Spleen (tissue), 11 donors: ENCODE data around the gene HLA-B. TPM values are rescaled to one million over a fixed set of nuclear protein-coding genes. Genes with fewer than 3 reads are reported as not detected.

Experiments used
- DNase-seq: peaks from one replicate; pipeline ENCODE4 v3.0.0-alpha.2; 2020
- H3K27ac ChIP-seq, 8 donors: fragments of 200-600 bp; sonication (generic) in 7 of 8; 1 replicate in 4 of 8; 2 replicates in 4 of 8; pipeline versions ENCODE4 v1.5.0 to v1.8.0; 2016 to 2021; ENCODE audit warnings: inconsistent platforms in 4 of 8, mild to moderate bottlenecking in 4 of 8, moderate library complexity in 1 of 8
- H3K27me3 ChIP-seq, 7 donors: fragments of 200-600 bp; sonication (generic) in 6 of 7; replicated peaks in 1 of 7; 1 replicate in 4 of 7; 2 replicates in 3 of 7; pipeline versions ENCODE4 v1.5.0 to v1.8.0; 2016 to 2021; ENCODE audit warnings: inconsistent platforms in 3 of 7, mild to moderate bottlenecking in 1 of 7
- H3K36me3 ChIP-seq, 6 donors: fragments of 200-600 bp; sonication (generic) in 5 of 6; 1 replicate in 4 of 6; 2 replicates in 2 of 6; pipeline versions ENCODE4 v1.5.0 to v1.8.0; 2016 to 2021; ENCODE audit warnings: inconsistent platforms in 2 of 6
- H3K4me1 ChIP-seq, 6 donors: fragments of 200-600 bp; sonication (generic) in 5 of 6; 1 replicate in 3 of 6; 2 replicates in 3 of 6; pipeline versions ENCODE4 v1.5.0 to v1.8.0; 2016 to 2021; ENCODE audit warnings: inconsistent platforms in 3 of 6
- H3K4me3 ChIP-seq, 8 donors: fragments of 200-600 bp; sonication (generic) in 7 of 8; 1 replicate in 4 of 8; 2 replicates in 4 of 8; pipeline versions ENCODE4 v1.5.0 to v1.8.0; 2016 to 2021; ENCODE audit warnings: inconsistent platforms in 4 of 8, mild to moderate bottlenecking in 4 of 8, moderate library complexity in 2 of 8
- H3K9me3 ChIP-seq, 8 donors: fragments of 200-600 bp; sonication (generic) in 7 of 8; 1 replicate in 4 of 8; 2 replicates in 4 of 8; pipeline versions ENCODE4 v1.5.0 to v1.8.0; 2016 to 2021; ENCODE audit warnings: inconsistent platforms in 4 of 8
- POLR2A ChIP-seq, 3 donors: fragments of 450-650 bp; IDR thresholded peaks; one replicate each; pipeline ENCODE4 v1.5.1; 2017; ENCODE audit warnings: antibody characterized with exemption in 3 of 3, mild to moderate bottlenecking in 1 of 3
- POLR2AphosphoS5 ChIP-seq, 3 donors: sonication (generic); formaldehyde crosslinking; IDR thresholded peaks; one replicate each; pipeline ENCODE4 v1.5.1; 2017; ENCODE audit warnings: antibody characterized with exemption in 3 of 3
- WGBS, 5 donors: extraction: QIAGEN DNeasy Blood & Tissue Kit in 3 of 5; methylation state at CpG; one replicate each; pipeline versions ENCODE4 v1.1.5 to v1.1.7; 2013 to 2018; 5-methylcytosine and 5-hydroxymethylcytosine counted together
- intact Hi-C: fragments of 100-400 bp; cut with DNase I; formaldehyde crosslinking; loops from one replicate; pipeline ENCODE4 v1.15.0; 2023; ENCODE audit warnings: low total_unique reads
- polyA plus RNA-seq, 3 donors: library from polyadenylated mRNA; stranded (reverse); fragments of 200-250 nt; gene quantifications; one replicate each; pipeline ENCODE4 v1.2.1, GENCODE V29; 2013
- total RNA-seq, 7 donors: library from RNA; depleted of rRNA in 3 of 7; stranded (reverse); fragments of >200 nt in 3 of 7; fragmentation: NEBNext Ultra II Directional in 4 of 7; extraction: Animal tissue kit (Norgen Biotek cat#: 25700) in 4 of 7; gene quantifications; one replicate each; pipeline versions ENCODE4 v1.1.0 to v1.2.1, GENCODE V29; 2016 to 2021
- TF ChIP-seq, protein P1 (sequence below), 11 experiments: fragments of 200-600 bp in 7 of 11; fragments of 450-650 bp in 4 of 11; sonication (generic) in 4 of 11; IDR thresholded peaks in 8 of 11; conservative IDR thresholded peaks in 3 of 11; 1 replicate in 7 of 11; 2 replicates in 4 of 11; pipeline versions ENCODE4 v1.4.0 to v1.8.0; 2016 to 2021; ENCODE audit warnings: antibody characterized with exemption in 11 of 11, inconsistent platforms in 4 of 11, mild to moderate bottlenecking in 1 of 11
- donor health status: healthy with polysubstance abuse.
- donor health status: DM: no; HTN: no; CAD: no; lungs with moderate emphysema.
- donor health status: DM: no; HTN: no; CAD: no.
- donor health status: Bipolar disorder and iron deficiency.
- donor health status: healthy.
- donor health status: DM: no; HTN: no; CAD: no.
- donor health status: DM: yes; HTN: yes; CAD: no.

Gene HLA-B
- total and polyA plus RNA-seq, 10 donors: 2,503 to 5,675 (median 4,667) TPM

GRCh38 chr6:31402324-31403282, 45.6 kb upstream of the HLA-B start:
- peak overlapping the region; percentile 6 to 99 (median 98) for H3K27ac ChIP-seq
- no peaks in the 10 kb centered on the region for H3K36me3 ChIP-seq
- H3K9me3 ChIP-seq: no peaks in the 10 kb centered on the region
- H3K4me3 ChIP-seq: peak overlapping the region; percentile 63 to 89 (median 67)
- no peak for DNase-seq
- TF ChIP-seq POLR2A (IDR thresholded peaks at IDR 0.05): no peak
- TF ChIP-seq POLR2AphosphoS5 (IDR thresholded peaks at IDR 0.05): no peak
- 4 to 7% (median 4%) methylated on average over 27 of the region's 27 CpGs for WGBS, 5 donors
- no peaks in the 10 kb centered on the region for H3K27me3 ChIP-seq
- intact Hi-C loops: loop anchor here (10.0 kb wide), 1 partner anchor 92 kb away; the partner anchor contains the start of gene MICB
- H3K4me1 ChIP-seq: peaks cover 23 to 85% (median 68%) of the 10 kb centered on the region in 6 donors

DNA sequence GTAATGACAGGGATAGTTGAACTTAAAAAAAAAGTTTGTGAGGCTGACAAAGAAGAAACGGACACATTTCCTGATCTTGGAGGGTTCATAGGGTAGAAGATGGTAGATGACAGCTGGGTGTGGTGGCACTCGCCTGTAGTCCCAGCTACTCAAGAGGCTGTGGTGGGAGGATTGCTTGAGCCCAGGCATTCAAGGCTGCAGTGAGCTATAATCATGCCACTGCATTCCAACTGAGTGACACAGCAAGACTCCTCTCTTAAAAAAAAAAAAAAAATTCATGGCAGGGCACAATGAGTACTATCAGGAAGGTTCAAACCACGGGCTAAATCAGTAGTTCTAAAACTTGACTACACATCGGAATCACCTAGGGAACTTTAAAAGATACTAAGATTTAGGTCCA, 44.4 kb upstream of the HLA-B start:
- Histone ChIP-seq H3K9me3 (no peaks in the 10 kb centered on the region), H3K4me1 (peaks cover 23 to 85% (median 68%) of the 10 kb centered on the region in 6 donors), H3K4me3 (peak overlapping the region; percentile 63 to 89 (median 68)), H3K36me3 (no peaks in the 10 kb centered on the region), H3K27me3 (no peaks in the 10 kb centered on the region), H3K27ac (peak overlapping the region; percentile 94 to 99 (median 98))
- WGBS, 5 donors: 33 to 40% (median 35%) methylated on average over 4 of the region's 4 CpGs
- intact Hi-C loops: loop anchor here (10.0 kb wide), 1 partner anchor 93 kb away; the partner anchor contains the start of gene MICB
- no peak for DNase-seq
- TF ChIP-seq, protein P1, sequence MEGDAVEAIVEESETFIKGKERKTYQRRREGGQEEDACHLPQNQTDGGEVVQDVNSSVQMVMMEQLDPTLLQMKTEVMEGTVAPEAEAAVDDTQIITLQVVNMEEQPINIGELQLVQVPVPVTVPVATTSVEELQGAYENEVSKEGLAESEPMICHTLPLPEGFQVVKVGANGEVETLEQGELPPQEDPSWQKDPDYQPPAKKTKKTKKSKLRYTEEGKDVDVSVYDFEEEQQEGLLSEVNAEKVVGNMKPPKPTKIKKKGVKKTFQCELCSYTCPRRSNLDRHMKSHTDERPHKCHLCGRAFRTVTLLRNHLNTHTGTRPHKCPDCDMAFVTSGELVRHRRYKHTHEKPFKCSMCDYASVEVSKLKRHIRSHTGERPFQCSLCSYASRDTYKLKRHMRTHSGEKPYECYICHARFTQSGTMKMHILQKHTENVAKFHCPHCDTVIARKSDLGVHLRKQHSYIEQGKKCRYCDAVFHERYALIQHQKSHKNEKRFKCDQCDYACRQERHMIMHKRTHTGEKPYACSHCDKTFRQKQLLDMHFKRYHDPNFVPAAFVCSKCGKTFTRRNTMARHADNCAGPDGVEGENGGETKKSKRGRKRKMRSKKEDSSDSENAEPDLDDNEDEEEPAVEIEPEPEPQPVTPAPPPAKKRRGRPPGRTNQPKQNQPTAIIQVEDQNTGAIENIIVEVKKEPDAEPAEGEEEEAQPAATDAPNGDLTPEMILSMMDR (IDR thresholded peaks at IDR 0.05 in 8 of 11, conservative IDR thresholded peaks at IDR 0.05 in 3 of 11): no peak
- peak in 2 of 3 donors; percentile 41 to 49 for TF ChIP-seq POLR2AphosphoS5 (IDR thresholded peaks at IDR 0.05)
- TF ChIP-seq POLR2A (IDR thresholded peaks at IDR 0.05): no peak

GRCh38 chr6:31400467-31401289, 43.7 kb upstream of the HLA-B start:
- H3K4me1 ChIP-seq: peaks cover 23 to 78% (median 63%) of the 10 kb centered on the region in 6 donors
- no peaks in the 10 kb centered on the region for H3K36me3 ChIP-seq
- peak overlapping the region; percentile 94 to 99 (median 98) for H3K27ac ChIP-seq
- peak in 2 of 3 donors; percentile 27 to 70 for TF ChIP-seq POLR2A (IDR thresholded peaks at IDR 0.05)
- peak; percentile 74 to 89 (median 85) for TF ChIP-seq POLR2AphosphoS5 (IDR thresholded peaks at IDR 0.05)
- TF ChIP-seq, protein P1 (IDR thresholded peaks at IDR 0.05 in 8 of 11, conservative IDR thresholded peaks at IDR 0.05 in 3 of 11): no peak
- 1 to 2% (median 2%) methylated on average over 30 of the region's 30 CpGs for WGBS, 5 donors
- intact Hi-C loops: loop anchor here (10.0 kb wide), 1 partner anchor 94 kb away; the partner anchor contains the start of gene MICB
- peak overlapping the region; percentile 63 to 89 (median 68) for H3K4me3 ChIP-seq
- no peaks in the 10 kb centered on the region for H3K27me3 ChIP-seq
- peak; percentile 96 for DNase-seq
- no peaks in the 10 kb centered on the region for H3K9me3 ChIP-seq
